GM12874 (cell line): ENCODE data around the gene VOPP1.

Source experiments
- TF ChIP-seq, protein P1 (sequence below): IDR thresholded peaks from 2 replicates; pipeline ENCODE4 v1.5.1; 2011; ENCODE audit warnings: low read depth, mild to moderate bottlenecking, control low read depth, low read length, moderate library complexity; ENCODE audit not compliant: insufficient read depth

Gene VOPP1

DNA sequence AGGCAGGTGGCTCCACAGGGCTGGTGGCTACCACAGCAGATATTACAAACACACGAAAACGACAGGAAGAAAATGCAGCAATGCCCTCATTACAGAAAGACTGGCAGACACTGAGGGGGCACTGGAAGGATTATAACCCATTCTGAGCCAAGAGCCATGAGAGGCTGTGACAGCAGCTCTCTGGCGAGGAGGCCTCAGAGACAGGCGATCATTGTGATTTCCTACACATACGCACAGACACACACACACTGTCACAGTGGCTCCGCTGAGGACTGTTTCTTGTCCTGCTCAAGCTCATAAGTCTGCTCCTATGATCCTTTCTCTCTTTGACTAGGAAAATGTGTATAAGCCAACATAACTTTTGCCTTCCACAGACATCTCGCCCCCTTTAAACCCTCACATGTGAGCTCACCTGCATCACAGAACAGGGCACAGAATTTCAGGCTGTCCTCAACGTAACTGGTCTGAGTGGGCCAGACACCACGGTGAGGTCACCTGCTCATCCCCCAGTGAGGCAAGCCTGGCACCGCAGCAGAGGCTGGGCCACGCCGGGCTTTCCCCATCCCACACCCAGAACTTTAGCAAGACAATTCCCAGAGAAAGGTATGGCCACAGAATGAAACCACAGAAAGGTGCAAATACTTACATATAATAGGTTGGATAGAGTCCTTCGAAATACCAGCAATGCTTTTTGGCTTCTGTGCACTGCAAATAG lies 51.7 kb downstream of the VOPP1 start:
- TF ChIP-seq, protein P1, sequence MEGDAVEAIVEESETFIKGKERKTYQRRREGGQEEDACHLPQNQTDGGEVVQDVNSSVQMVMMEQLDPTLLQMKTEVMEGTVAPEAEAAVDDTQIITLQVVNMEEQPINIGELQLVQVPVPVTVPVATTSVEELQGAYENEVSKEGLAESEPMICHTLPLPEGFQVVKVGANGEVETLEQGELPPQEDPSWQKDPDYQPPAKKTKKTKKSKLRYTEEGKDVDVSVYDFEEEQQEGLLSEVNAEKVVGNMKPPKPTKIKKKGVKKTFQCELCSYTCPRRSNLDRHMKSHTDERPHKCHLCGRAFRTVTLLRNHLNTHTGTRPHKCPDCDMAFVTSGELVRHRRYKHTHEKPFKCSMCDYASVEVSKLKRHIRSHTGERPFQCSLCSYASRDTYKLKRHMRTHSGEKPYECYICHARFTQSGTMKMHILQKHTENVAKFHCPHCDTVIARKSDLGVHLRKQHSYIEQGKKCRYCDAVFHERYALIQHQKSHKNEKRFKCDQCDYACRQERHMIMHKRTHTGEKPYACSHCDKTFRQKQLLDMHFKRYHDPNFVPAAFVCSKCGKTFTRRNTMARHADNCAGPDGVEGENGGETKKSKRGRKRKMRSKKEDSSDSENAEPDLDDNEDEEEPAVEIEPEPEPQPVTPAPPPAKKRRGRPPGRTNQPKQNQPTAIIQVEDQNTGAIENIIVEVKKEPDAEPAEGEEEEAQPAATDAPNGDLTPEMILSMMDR: no peak

DNA sequence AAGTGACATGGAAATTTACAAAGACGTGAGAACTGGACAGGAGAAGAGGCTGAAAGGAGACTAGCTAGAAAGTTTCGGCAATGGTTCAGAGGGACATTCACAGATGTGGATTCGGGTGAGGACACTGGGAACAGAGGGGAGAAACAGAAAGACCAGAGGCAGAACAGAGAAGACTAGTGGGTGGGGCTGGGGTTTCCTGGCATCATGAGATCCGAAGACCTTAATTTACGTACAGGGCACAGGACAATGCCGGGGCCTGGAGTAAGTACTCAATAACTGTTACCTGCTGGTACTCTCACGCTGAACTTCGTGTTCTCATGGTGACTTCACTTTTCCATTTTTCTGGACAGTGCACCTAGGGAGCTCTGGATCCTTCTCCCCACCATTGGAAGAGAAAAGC lies 53.5 kb downstream of the VOPP1 start:
- TF ChIP-seq, protein P1: no peak

GRCh38 chr7:55517936-55518689 lies 54.2 kb downstream of the VOPP1 start:
- TF ChIP-seq, protein P1: no peak

GRCh38 chr7:55517191-55517633 lies 55.1 kb downstream of the VOPP1 start:
- TF ChIP-seq, protein P1: no peak

GRCh38 chr7:55516409-55516808 lies 55.9 kb downstream of the VOPP1 start:
- TF ChIP-seq, protein P1: no peak

GRCh38 chr7:55515569-55516279 lies 56.6 kb downstream of the VOPP1 start:
- TF ChIP-seq, protein P1: no peak
